Ectodermal cell (in vitro differentiated cells): ENCODE data around the gene PLAAT5.

Source experiments
- H3K27ac ChIP-seq: 2 replicates; pipeline ENCODE4 v1.7.0; 2013; ENCODE audit warnings: mild to moderate bottlenecking, low read depth, low read length; ENCODE audit not compliant: insufficient read depth, poor library complexity, severe bottlenecking
- H3K27me3 ChIP-seq: 2 replicates; pipeline ENCODE4 v1.7.0; 2013; ENCODE audit warnings: mild to moderate bottlenecking, low read length; ENCODE audit not compliant: insufficient read depth, control insufficient read depth, poor library complexity, severe bottlenecking
- H3K36me3 ChIP-seq: one replicate; pipeline ENCODE4 v1.7.0; 2013; ENCODE audit warnings: low read length; ENCODE audit not compliant: control insufficient read depth, insufficient read depth
- H3K4me1 ChIP-seq: one replicate; pipeline ENCODE4 v1.7.0; 2013; ENCODE audit warnings: low read length; ENCODE audit not compliant: control insufficient read depth, insufficient read depth
- H3K4me3 ChIP-seq: 2 replicates; pipeline ENCODE4 v1.7.0; 2013; ENCODE audit warnings: low read depth, low read length, control low read depth; ENCODE audit not compliant: insufficient read depth
- H3K9me3 ChIP-seq: 2 replicates; pipeline ENCODE4 v1.7.0; 2013; ENCODE audit warnings: mild to moderate bottlenecking, low read length, moderate library complexity; ENCODE audit not compliant: control insufficient read depth
- WGBS, 2 experiments: methylation state at CpG; one replicate each; pipeline ENCODE4 v1.1.7; 2013; ENCODE audit warnings: missing lambda C conversion rate in 2 of 2; 5-methylcytosine and 5-hydroxymethylcytosine counted together

The PLAAT5 gene

DNA sequence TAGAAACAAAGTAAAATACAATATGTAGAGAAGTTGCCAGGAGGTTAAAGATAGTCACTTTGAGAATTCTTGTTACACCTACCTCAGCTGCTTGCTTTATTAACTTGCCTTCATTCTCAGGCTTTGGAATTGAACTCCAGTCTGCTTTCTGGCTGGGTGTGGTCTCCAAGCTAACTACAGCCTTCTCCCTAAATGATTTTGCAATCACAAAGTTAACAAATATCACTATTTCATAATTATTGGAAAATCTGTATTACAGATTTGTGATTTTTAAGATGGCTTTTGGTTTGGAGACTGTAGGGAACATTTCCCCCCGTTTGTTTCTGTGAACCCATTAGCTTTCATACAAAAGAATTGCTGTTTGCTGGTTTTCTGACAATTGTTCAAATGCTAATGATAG lies 2.2 kb downstream of the PLAAT5 start:
- Histone ChIP-seq H3K36me3 (no peaks in the 10 kb centered on the region), H3K27me3 (peaks cover 5% of the 10 kb centered on the region), H3K4me1 (no peaks in the 10 kb centered on the region), H3K9me3 (peaks cover 3% of the 10 kb centered on the region), H3K27ac (no peak overlapping the region), H3K4me3 (no peak overlapping the region)
- WGBS, 2 experiments: 77% methylated on average over 1 of the region's 1 CpG

DNA sequence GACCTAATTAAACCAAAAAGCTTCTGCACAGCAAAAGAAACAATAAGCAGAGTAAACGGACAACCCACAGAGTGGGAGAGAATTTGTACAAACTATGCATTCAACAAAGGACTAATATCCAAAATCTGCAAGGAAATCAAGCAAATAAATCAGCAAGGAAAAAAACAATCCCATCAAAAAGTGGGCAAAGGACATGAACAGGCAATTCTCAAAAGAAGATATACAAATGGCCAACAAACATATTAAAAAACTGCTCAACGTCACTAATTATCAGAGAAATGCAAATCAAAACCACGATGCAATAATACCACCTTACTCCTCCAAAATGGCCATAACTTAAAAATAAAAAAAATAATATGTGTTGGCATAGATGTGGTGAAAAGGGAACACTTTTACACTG lies 5.2 kb downstream of the PLAAT5 start:
- no peaks in the 10 kb centered on the region for H3K27me3 ChIP-seq
- H3K9me3 ChIP-seq: no peaks in the 10 kb centered on the region
- no peak overlapping the region for H3K27ac ChIP-seq
- no peaks in the 10 kb centered on the region for H3K4me1 ChIP-seq
- WGBS, 2 experiments: 89 to 90% methylated on average over 2 of the region's 3 CpGs
- H3K36me3 ChIP-seq: no peaks in the 10 kb centered on the region
- no peak overlapping the region for H3K4me3 ChIP-seq

DNA sequence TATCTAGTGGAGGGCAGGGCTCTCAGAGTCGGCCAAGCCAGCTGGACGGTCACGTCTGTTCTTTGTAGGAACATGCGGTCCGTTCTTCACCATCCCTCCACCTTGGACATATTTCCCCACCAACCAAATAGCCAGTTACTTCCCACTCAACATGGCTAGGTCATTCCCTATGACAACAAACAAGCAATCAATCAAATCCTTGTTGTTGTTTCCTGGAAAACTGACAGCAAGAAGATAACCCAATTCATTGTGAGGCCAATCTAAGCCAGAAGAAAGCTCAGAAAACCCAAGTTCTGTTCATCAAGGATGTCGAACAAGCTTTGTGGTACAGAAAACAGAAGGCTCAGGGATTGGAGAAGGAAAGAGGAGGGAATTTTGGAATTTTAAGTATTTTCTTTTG lies 10.9 kb downstream of the PLAAT5 start:
- Histone ChIP-seq H3K27me3 (no peaks in the 10 kb centered on the region), H3K27ac (no peak overlapping the region), H3K4me1 (no peaks in the 10 kb centered on the region), H3K9me3 (peaks cover 3% of the 10 kb centered on the region), H3K4me3 (no peak overlapping the region), H3K36me3 (no peaks in the 10 kb centered on the region)
- 94 to 95% methylated on average over 6 of the region's 6 CpGs for WGBS, 2 experiments

DNA sequence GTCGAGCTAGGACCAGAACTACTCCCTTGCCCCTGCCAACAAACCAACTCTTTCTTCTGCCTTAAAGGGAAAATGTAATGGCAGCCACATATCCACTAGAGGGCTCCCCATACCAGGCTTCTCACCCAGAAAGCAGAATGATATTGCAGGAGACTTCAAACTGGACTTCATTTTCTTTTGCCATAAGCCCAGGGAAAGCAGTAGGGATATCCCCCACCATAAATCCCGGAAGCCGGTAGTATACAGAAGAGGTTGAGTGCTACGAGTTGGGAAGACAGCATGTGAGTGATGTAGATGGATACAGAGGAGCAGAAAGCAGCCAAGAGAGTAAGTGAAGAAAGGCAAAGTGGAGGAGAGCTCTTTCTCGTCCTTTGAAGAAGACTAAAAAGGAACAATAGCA lies 12.1 kb downstream of the PLAAT5 start:
- no peaks in the 10 kb centered on the region for H3K36me3 ChIP-seq
- H3K9me3 ChIP-seq: peaks cover 3% of the 10 kb centered on the region
- no peaks in the 10 kb centered on the region for H3K4me1 ChIP-seq
- no peak overlapping the region for H3K27ac ChIP-seq
- H3K4me3 ChIP-seq: no peak overlapping the region
- 28 to 31% methylated on average over 5 of the region's 5 CpGs for WGBS, 2 experiments
- H3K27me3 ChIP-seq: no peaks in the 10 kb centered on the region

DNA sequence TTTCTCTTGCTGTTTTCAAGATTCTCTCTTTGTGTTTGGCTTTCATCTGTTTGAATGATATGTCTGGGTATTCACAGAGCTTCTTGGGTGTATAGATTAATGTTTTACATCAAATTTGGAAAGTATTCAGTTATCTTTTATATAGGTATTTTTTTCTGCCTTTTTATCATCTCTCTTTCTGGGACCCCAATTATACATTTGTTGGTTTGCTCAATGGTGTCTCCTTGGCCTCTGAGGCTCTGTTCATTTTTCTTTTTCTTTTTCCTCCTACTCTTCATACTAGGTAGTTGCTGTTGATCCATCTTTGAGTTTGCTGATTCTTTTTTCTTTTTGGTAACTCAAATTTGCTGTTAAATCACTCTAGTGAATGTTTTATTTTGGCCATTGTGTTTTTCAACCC lies 14.3 kb downstream of the PLAAT5 start:
- Histone ChIP-seq H3K4me3 (no peak overlapping the region), H3K27ac (no peak overlapping the region), H3K36me3 (no peaks in the 10 kb centered on the region), H3K4me1 (no peaks in the 10 kb centered on the region), H3K27me3 (no peaks in the 10 kb centered on the region), H3K9me3 (peaks cover 3% of the 10 kb centered on the region)

DNA sequence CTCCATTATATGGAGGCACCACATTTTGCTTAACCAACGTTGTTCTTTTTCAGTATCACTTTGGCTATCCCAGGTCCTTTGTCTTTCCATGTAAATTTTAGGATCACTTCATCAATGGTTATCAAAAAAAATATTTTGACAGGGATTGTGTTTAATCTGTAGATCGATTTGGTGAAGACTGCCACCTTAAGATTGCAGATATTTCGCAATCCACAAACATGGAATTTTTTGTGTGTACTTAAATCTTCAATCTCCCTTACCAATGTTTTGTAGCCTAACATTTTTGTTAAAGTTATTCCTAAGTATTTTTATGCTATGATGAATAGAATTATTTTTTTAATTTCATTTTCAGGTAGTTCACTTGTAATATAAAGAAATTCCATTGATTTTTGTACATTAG lies 18.6 kb downstream of the PLAAT5 start:
- no peaks in the 10 kb centered on the region for H3K36me3 ChIP-seq
- H3K4me1 ChIP-seq: no peaks in the 10 kb centered on the region
- WGBS, 2 experiments: 89 to 96% methylated on average over 1 to 3 of the region's 3 CpGs
- H3K4me3 ChIP-seq: no peak overlapping the region
- H3K9me3 ChIP-seq: peaks cover 3% of the 10 kb centered on the region
- H3K27me3 ChIP-seq: no peaks in the 10 kb centered on the region
- H3K27ac ChIP-seq: no peak overlapping the region

DNA sequence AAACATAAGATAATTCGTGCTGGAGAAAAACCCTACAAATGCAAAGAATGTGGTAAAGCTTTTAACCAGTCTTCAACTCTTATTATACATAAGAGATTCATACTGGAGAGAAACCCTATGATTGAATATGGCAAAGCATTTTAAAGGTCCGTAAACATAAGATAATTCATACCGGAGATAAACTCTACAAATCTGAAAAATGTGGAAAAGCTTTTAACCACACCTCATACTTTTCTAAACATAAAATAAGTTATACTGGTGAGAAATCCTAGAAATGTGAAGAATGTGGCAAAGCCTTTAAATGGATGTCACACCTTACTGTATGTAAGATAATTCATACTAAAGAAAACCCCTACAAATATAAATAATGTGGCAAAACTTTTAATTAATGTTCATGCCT lies 20.7 kb downstream of the PLAAT5 start:
- H3K27me3 ChIP-seq: no peaks in the 10 kb centered on the region
- H3K27ac ChIP-seq: no peak overlapping the region
- H3K4me3 ChIP-seq: no peak overlapping the region
- 91% methylated on average over 3 of the region's 3 CpGs; no CpG with 5 or more reads in 1 of the 2 experiments for WGBS, 2 experiments
- no peaks in the 10 kb centered on the region for H3K4me1 ChIP-seq
- H3K36me3 ChIP-seq: no peaks in the 10 kb centered on the region
- no peaks in the 10 kb centered on the region for H3K9me3 ChIP-seq

DNA sequence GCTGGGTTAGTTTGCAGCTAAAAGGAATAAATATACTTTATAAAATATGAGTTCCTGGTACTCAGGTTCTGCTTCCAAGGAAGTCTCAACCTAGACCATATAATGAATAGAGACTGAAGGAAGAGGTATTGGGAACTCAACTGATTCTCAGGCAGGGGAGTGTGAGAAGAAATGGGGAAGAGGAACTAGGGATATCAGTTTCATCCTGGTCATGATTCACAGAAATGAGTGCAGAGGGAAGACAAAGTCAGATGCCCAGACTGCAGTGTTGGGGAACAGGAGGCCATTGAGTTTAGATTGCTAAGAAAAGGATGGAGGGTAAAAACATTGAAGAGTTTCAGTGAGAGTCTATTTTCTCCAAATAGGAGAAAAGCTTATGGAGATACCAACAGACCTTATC lies 28.8 kb downstream of the PLAAT5 start:
- H3K36me3 ChIP-seq: no peaks in the 10 kb centered on the region
- H3K4me1 ChIP-seq: no peaks in the 10 kb centered on the region
- H3K9me3 ChIP-seq: no peaks in the 10 kb centered on the region
- H3K27me3 ChIP-seq: no peaks in the 10 kb centered on the region
- H3K4me3 ChIP-seq: no peak overlapping the region
- H3K27ac ChIP-seq: no peak overlapping the region

DNA sequence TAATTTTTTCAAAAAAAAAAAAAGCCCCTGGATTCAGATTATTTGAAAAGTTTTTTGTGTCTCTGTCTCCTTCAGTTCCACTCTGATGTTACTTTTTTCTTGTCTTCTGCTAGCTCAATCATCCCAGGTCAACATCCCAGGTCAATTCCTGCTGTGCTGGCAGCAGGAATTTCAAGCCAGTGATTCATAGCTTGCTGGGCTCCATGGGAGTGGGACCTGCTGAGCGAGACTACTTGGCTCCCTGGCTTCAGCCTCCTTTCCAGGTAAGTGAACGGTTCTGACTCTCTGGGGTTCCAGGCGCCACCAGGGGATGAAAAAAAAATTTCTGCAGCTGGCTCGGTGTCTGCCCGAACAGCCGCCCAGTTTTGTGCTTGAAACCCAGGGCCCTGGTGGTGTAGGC lies 31.4 kb downstream of the PLAAT5 start:
- Histone ChIP-seq H3K36me3 (no peaks in the 10 kb centered on the region), H3K4me1 (no peaks in the 10 kb centered on the region), H3K27me3 (no peaks in the 10 kb centered on the region), H3K9me3 (no peaks in the 10 kb centered on the region), H3K27ac (no peak overlapping the region), H3K4me3 (no peak overlapping the region)
- 57 to 66% methylated on average over 6 of the region's 6 CpGs for WGBS, 2 experiments

DNA sequence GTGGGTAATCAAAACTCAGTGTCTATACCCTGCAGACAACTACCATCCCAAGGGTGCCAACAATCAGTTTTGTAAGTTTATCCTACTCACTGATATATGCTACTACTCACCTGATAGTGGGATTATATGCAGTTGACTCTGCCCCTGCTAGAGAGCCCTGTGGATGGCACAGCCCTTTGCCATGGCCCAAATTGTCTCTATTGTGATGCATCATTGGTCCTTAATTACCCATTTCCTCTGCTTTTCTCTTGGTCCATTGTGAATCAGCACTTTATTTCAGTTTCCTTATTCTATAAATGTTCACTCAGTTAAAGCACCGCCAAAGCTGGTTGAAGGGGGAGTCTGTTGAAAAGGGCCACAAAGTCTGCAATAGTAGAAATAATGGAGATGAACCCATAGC lies 42.3 kb downstream of the PLAAT5 start:
- Histone ChIP-seq H3K4me1 (no peaks in the 10 kb centered on the region), H3K9me3 (no peaks in the 10 kb centered on the region), H3K4me3 (no peak overlapping the region), H3K36me3 (no peaks in the 10 kb centered on the region), H3K27ac (no peak overlapping the region), H3K27me3 (no peaks in the 10 kb centered on the region)
- 36 to 53% methylated on average over 1 of the region's 1 CpG for WGBS, 2 experiments

DNA sequence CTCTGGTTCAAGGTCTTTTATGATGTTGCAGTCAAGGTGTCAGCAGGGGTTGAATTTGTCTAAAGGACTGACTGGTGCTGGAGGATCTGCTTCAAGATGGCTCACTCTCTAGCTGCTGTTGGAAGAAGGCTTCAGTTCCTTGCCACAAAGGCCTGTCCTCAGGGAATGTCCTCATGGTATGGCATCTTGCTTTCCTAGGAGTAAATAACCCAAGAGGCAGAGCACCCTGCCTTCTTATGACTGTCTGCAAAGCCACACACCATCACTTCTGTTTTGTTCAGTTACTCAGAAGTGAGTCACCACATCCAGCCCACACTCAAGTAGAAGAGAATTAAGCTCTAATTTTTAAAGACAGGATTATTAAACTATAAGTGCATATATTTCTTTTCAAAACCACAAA lies 45.2 kb downstream of the PLAAT5 start:
- Histone ChIP-seq H3K9me3 (no peaks in the 10 kb centered on the region), H3K4me1 (no peaks in the 10 kb centered on the region), H3K4me3 (no peak overlapping the region), H3K27ac (no peak overlapping the region), H3K36me3 (no peaks in the 10 kb centered on the region), H3K27me3 (no peaks in the 10 kb centered on the region)
